Panc1 (cell line): ENCODE results near the gene CYTH3.

Source experiments
- CTCF ChIP-seq: fragments of 450-650 bp; IDR thresholded peaks from 2 replicates; pipeline ENCODE4 v1.5.1; 2017; ENCODE audit warnings: mild to moderate bottlenecking
- SIN3A ChIP-seq: IDR thresholded peaks from 2 replicates; pipeline ENCODE4 v1.6.1; 2012; ENCODE audit warnings: low read depth, mild to moderate bottlenecking, low read length, moderate library complexity, borderline replicate concordance; ENCODE audit not compliant: insufficient read depth
- TCF7L2 ChIP-seq: IDR thresholded peaks from 2 replicates; pipeline ENCODE4 v1.6.1; 2011; ENCODE audit warnings: mild to moderate bottlenecking, low read depth, low read length, inconsistent platforms

GRCh38 chr7:6250364-6250833 lies 22.0 kb downstream of the CYTH3 start:
- TF ChIP-seq CTCF (no peak), TCF7L2 (no peak), SIN3A (no peak)
